GM19328 (cell line): Measurements from ENCODE around the gene DSC2.
"Not testable (repeated sequence)": the region's sequence is repeated elsewhere in the genome, so short reads cannot be mapped to it uniquely, and the experiment has no call there.

ENCODE experiments used
- ATAC-seq: cut with Tn5 transposase; IDR thresholded peaks from one replicate; pipeline ENCODE4 v1.9.1; 2021; ENCODE audit warnings: mild to moderate bottlenecking, moderate library complexity; ENCODE audit not compliant: unreplicated experiment

Gene DSC2

GRCh38 chr18:31045599-31045998, 56.6 kb downstream of the DSC2 start:
- ATAC-seq, result no peak

- no peak for ATAC-seq
Measured at GRCh38 chr18:31044926-31045325, 57.3 kb downstream of the DSC2 start.

GRCh38 chr18:31043709-31044108, 58.5 kb downstream of the DSC2 start:
- ATAC-seq, result no peak

GRCh38 chr18:31042406-31043181, 59.6 kb downstream of the DSC2 start, which contains the start of gene DSC3:
Gene DSC3 (minus strand): TSS chr18:31042742. CDS start chr18:31042660, 82 bp downstream.
- no peak for ATAC-seq

- no peak for ATAC-seq
Measured at GRCh38 chr18:31042084-31042405, 60.2 kb downstream of the DSC2 start.

- no peak for ATAC-seq
Measured at GRCh38 chr18:31041271-31042083, 60.7 kb downstream of the DSC2 start.

- ATAC-seq, result no peak
Measured at GRCh38 chr18:31040686-31041270, 61.4 kb downstream of the DSC2 start.

- ATAC-seq, result no peak
Measured at GRCh38 chr18:31039426-31039825, 62.8 kb downstream of the DSC2 start.

- not testable (repeated sequence) for ATAC-seq
Measured at GRCh38 chr18:31037686-31038085, 64.5 kb downstream of the DSC2 start.

- ATAC-seq, result no peak
Measured at GRCh38 chr18:31034541-31034940, 67.7 kb downstream of the DSC2 start.

GRCh38 chr18:31030574-31031278, 71.5 kb downstream of the DSC2 start:
- ATAC-seq, result no peak

- ATAC-seq, result no peak
Measured at GRCh38 chr18:31015715-31016434, 86.3 kb downstream of the DSC2 start.

- not testable (repeated sequence) for ATAC-seq
Measured at GRCh38 chr18:31011455-31011854, 90.8 kb downstream of the DSC2 start.

GRCh38 chr18:31010601-31011000, 91.6 kb downstream of the DSC2 start:
- ATAC-seq, result no peak
